AG04449 (cell line): Measurements from ENCODE around the gene DYRK1B.
A peak's percentile ranks its signal among the peaks of the same experiment; 100 is the strongest.

ENCODE experiments used
- CTCF ChIA-PET: fragments of 350-600 bp; formaldehyde crosslinking; extraction: SDS; loops from one replicate; lab custom pipeline; 2021; ENCODE audit warnings: antibody characterized with exemption; lab: Yijun Ruan, JAX
- POLR2A ChIA-PET: fragments of 400-600, 350-600 bp; formaldehyde crosslinking; extraction: SDS; loops from one replicate; lab custom pipeline; 2020; ENCODE audit warnings: antibody characterized with exemption, inconsistent platforms; lab: Yijun Ruan, JAX
- DNase-seq: peaks from one replicate; pipeline ENCODE4 v3.0.0-alpha.2; 2010; ENCODE audit warnings: low read depth, low spot score
- H3K4me3 ChIP-seq: 2 replicates; pipeline ENCODE4 v1.5.1; 2011; ENCODE audit warnings: low read depth, mild to moderate bottlenecking, control low read depth, low read length
- TF ChIP-seq, protein P1 (sequence below): IDR thresholded peaks from one replicate; pipeline ENCODE4 v1.5.1; 2011; ENCODE audit warnings: mild to moderate bottlenecking, moderate library complexity, low read length, control low read depth, inconsistent platforms; ENCODE audit not compliant: insufficient read depth; ENCODE audit errors: missing control alignments

Gene DYRK1B

DNA sequence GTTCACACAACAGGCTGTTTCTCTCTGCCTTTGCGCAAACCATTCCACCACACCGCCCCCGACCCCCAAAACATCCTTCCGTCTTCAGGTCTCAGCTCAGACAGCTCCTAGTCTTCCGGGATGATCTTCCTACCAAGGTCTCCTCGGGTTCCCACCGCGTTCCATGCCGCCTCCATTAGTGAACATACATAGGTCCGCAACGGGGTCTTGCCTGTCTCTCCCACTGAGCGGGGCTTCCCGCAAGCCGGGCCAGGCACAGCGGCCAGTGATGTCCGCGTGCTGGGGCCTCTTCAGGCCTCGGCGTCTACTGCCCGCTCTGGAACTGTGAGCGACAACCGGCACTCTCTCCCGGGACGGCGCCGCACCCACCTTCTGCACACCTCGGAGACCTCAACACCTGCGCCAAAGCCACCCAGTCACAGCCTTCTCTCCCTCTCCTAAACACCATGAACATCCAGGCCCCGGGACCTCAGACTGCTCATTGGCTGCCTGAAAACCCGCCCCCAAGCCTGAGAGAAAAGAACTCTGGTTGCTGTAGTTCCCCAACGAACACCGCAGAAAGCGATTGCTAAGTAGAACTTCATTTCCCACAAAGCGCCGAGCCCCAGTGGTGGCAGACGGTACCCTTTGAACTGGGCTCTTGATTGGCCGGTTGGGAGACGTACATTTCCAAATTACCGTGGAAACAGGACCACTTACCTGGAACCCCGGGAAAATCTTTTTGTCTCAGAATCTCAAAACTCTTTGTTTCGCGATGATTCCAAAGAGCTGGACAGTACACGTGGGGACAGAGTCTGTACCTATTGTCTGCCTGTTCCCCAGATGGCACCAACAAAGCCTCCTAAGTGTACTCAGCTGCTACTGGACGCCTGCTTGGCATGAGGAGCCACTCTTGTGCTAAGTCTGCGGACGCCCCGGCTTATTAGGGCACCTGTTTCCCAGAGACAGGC is 9.5 kb downstream of the DYRK1B start:
- TF ChIP-seq, protein P1, sequence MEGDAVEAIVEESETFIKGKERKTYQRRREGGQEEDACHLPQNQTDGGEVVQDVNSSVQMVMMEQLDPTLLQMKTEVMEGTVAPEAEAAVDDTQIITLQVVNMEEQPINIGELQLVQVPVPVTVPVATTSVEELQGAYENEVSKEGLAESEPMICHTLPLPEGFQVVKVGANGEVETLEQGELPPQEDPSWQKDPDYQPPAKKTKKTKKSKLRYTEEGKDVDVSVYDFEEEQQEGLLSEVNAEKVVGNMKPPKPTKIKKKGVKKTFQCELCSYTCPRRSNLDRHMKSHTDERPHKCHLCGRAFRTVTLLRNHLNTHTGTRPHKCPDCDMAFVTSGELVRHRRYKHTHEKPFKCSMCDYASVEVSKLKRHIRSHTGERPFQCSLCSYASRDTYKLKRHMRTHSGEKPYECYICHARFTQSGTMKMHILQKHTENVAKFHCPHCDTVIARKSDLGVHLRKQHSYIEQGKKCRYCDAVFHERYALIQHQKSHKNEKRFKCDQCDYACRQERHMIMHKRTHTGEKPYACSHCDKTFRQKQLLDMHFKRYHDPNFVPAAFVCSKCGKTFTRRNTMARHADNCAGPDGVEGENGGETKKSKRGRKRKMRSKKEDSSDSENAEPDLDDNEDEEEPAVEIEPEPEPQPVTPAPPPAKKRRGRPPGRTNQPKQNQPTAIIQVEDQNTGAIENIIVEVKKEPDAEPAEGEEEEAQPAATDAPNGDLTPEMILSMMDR, result no peak
- POLR2A ChIA-PET, result interaction anchor here (1.0 kb wide), 1 partner anchor 9 kb away, joined by 4 read pairs; no protein-coding TSS in a partner anchor
- peak overlapping the region; percentile 87 for H3K4me3 ChIP-seq
- peak; percentile 61 for DNase-seq
- CTCF ChIA-PET, result interaction anchor here (1.3 to 1.7 kb wide), 3 partner anchors 9 to 20 kb away, joined by 5 to 9 read pairs (median 8); partner anchors contain the start of gene DYRK1B

DNA sequence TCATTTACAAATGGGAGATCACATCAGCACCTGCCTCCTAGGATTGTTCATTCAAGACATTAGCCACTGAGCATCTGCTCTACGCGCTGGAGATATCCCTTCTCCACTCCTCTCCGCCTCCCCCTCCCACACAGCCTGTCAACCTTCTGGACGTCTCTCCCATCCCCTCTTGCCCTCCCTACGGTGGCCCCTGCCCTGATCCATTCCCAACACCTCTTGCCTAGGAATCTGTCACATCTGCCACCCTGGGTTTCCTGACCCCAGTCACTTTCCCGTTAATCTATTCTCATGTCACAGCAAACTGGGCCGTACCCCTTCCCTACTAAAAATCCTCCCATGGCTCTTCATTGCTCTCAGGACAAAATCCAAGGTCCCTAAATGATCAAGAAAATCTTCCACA is 10.3 kb downstream of the DYRK1B start:
- peak overlapping the region; percentile 87 for H3K4me3 ChIP-seq
- TF ChIP-seq, protein P1, result no peak
- CTCF ChIA-PET, result no interaction called here
- no peak for DNase-seq
- POLR2A ChIA-PET, result no interaction called here

DNA sequence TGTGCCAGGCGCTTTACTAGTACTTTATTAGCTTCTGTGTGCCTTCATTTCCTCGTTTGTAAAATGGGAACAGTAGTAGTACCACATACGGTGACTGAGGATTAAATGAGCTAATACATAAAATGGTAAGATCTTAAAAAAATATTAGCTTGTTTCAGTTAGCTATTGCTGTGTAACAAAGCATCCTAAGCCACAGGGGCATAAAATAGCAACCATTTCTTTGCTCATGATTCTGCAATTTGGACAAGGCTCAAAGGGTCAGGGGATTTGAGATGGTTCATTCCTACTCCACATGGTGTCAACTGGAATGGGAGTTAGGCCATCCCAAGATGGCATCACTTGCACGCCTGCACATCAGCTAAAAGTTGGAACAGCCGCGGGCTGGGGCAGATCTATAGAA is 13.3 kb downstream of the DYRK1B start:
- no peak overlapping the region for H3K4me3 ChIP-seq
- TF ChIP-seq, protein P1, result no peak
- no peak for DNase-seq
- ChIA-PET POLR2A (no interaction called here), CTCF (interaction anchor here (1.2 to 1.6 kb wide), 3 partner anchors 18 to 28 kb away, joined by 4 to 8 read pairs (median 5); no protein-coding TSS in a partner anchor)

DNA sequence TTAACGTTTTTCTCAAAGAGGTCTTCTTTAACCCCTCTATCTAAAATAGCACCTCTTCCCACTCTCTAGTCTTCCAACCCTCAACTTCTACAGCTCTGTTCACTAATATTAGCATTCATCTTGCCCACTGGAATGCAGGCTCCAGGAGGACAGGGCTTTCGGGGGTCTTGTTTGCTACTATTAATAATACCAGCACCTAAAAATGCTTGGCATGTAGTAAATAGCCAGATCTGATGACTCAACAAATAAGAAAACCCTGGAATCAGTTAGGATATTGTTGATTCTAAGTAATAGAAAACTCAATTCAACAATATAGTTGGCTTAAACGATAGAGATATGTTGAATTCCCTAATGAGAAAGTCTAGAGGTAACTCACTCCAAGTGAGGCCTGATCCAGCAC is 14.2 kb downstream of the DYRK1B start:
- POLR2A ChIA-PET, result no interaction called here
- CTCF ChIA-PET, result interaction anchor here (2.6 kb wide), 1 partner anchor 27 kb away, joined by 10 read pairs; no protein-coding TSS in a partner anchor

DNA sequence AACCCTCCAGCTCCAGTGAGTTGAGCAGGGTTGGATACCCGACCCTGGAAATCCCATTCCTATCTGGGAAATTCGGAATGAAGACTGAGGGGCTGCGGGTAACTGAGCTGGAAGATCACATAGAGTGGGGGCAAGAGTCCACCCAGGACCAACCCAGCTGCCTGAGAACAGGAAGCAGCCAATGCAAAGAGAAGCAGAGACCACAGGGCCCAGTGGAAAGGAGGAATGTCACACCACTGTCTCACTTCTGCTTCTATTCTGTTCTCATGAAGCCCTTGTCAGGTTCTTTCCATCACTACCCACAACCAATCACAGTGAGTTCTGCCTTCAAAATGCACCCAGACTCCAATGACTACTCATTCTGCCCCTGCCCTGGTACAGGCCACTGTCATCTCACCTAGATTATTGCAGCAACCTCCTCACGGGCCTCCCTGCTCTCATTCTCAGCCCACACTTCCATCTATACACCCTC is 15.3 kb downstream of the DYRK1B start:
- POLR2A ChIA-PET, result no interaction called here
- TF ChIP-seq, protein P1, result no peak
- DNase-seq, result no peak
- H3K4me3 ChIP-seq, result no peak overlapping the region
- CTCF ChIA-PET, result interaction anchor here (2.6 kb wide), 1 partner anchor 26 kb away, joined by 10 read pairs; no protein-coding TSS in a partner anchor

More for the DNA sequence above, 14.2 kb downstream of the DYRK1B start:
- H3K4me3 ChIP-seq, result no peak overlapping the region
- TF ChIP-seq, protein P1, result no peak
- DNase-seq, result no peak
